Osteoblast (primary cell): ENCODE results near the gene SEMA6B. TPM values are rescaled to one million over a fixed set of nuclear protein-coding genes. Genes with fewer than 3 reads are reported as not detected.

Experiments used
- DNase-seq: peaks from one replicate; pipeline ENCODE4 v3.0.0; 2011; ENCODE audit warnings: low spot score, mixed read lengths; ENCODE audit not compliant: insufficient read length; ENCODE audit errors: missing footprints
- H2AFZ ChIP-seq: 2 replicates; pipeline ENCODE4 v1.6.0; 2011; ENCODE audit warnings: mild to moderate bottlenecking, low read length
- H3K27ac ChIP-seq: 2 replicates; pipeline ENCODE4 v1.5.1; 2011; ENCODE audit warnings: mild to moderate bottlenecking, low read depth, low read length, moderate library complexity
- H3K27me3 ChIP-seq: 2 replicates; pipeline ENCODE4 v1.6.0; 2012; ENCODE audit warnings: mild to moderate bottlenecking, control low read depth, inconsistent platforms, low read length, moderate library complexity; ENCODE audit not compliant: insufficient read depth
- H3K36me3 ChIP-seq: 2 replicates; pipeline ENCODE4 v1.5.1; 2011; ENCODE audit warnings: mild to moderate bottlenecking, low read length, control low read depth, moderate library complexity; ENCODE audit not compliant: insufficient read depth
- H3K4me1 ChIP-seq: 2 replicates; pipeline ENCODE4 v1.5.1; 2011; ENCODE audit warnings: mild to moderate bottlenecking, low read length, control low read depth, moderate library complexity; ENCODE audit not compliant: insufficient read depth
- H3K4me2 ChIP-seq: 2 replicates; pipeline ENCODE4 v1.6.0; 2011; ENCODE audit warnings: mild to moderate bottlenecking, low read length; ENCODE audit not compliant: insufficient read depth
- H3K4me3 ChIP-seq: fragments of 200-600 bp; sonication (generic); 3 replicates; pipeline ENCODE4 v1.5.1; 2012; ENCODE audit warnings: mild to moderate bottlenecking, low read length, inconsistent platforms; ENCODE audit not compliant: insufficient read depth
- H3K79me2 ChIP-seq: 2 replicates; pipeline ENCODE4 v1.6.0; 2012; ENCODE audit warnings: mild to moderate bottlenecking, low read length, control low read depth, inconsistent platforms; ENCODE audit not compliant: insufficient read depth
- H3K9me3 ChIP-seq: 2 replicates; pipeline ENCODE4 v1.5.1; 2011; ENCODE audit warnings: low read depth, low read length, control low read depth
- H4K20me1 ChIP-seq: 2 replicates; pipeline ENCODE4 v1.6.0; 2012; ENCODE audit warnings: mild to moderate bottlenecking, low read length, control low read depth; ENCODE audit not compliant: insufficient read depth
- total RNA-seq: library from RNA; depleted of rRNA; stranded (reverse); fragments of >200 nt; gene quantifications from 2 replicates; pipeline ENCODE4 v1.2.3, GENCODE V29; 2012
- TF ChIP-seq, protein P1 (sequence below): IDR thresholded peaks from 2 replicates; pipeline ENCODE4 v1.5.1; 2011; ENCODE audit warnings: mild to moderate bottlenecking, low read depth, low read length, moderate library complexity; ENCODE audit errors: extremely low read depth

The SEMA6B gene
- total RNA-seq, 1 donor: 0.36 TPM

DNA sequence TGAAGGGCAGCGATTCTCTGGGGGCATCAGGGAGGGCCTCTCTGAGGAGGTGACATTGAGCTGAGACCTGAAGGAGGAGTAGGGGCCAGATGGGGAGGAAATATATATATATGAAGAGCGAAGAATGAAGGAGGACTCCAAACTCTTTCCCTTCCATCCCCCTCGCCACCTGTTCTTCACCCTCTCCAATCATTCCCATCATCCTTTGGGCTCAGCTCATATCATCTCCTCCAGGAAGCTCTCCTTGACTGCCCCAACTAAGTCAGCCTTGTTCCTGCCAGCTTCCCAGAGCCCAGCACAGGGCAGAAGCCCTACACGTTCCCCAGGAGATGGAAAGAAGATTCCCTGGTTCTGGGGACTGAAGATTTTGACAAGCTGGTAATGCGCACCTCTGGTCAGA is 33.0 kb upstream of the SEMA6B start:
- H3K27me3 ChIP-seq: peaks cover 16% of the 10 kb centered on the region
- no peaks in the 10 kb centered on the region for H3K4me1 ChIP-seq
- H3K9me3 ChIP-seq: no peaks in the 10 kb centered on the region
- H3K4me3 ChIP-seq: no peak overlapping the region
- no peaks in the 10 kb centered on the region for H3K36me3 ChIP-seq
- TF ChIP-seq, protein P1, sequence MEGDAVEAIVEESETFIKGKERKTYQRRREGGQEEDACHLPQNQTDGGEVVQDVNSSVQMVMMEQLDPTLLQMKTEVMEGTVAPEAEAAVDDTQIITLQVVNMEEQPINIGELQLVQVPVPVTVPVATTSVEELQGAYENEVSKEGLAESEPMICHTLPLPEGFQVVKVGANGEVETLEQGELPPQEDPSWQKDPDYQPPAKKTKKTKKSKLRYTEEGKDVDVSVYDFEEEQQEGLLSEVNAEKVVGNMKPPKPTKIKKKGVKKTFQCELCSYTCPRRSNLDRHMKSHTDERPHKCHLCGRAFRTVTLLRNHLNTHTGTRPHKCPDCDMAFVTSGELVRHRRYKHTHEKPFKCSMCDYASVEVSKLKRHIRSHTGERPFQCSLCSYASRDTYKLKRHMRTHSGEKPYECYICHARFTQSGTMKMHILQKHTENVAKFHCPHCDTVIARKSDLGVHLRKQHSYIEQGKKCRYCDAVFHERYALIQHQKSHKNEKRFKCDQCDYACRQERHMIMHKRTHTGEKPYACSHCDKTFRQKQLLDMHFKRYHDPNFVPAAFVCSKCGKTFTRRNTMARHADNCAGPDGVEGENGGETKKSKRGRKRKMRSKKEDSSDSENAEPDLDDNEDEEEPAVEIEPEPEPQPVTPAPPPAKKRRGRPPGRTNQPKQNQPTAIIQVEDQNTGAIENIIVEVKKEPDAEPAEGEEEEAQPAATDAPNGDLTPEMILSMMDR: no peak
- no peak overlapping the region for H2AFZ ChIP-seq
- DNase-seq: peak; percentile 37
- no peak overlapping the region for H3K4me2 ChIP-seq
- H4K20me1 ChIP-seq: no peaks in the 10 kb centered on the region
- no peak overlapping the region for H3K27ac ChIP-seq
- no peaks in the 10 kb centered on the region for H3K79me2 ChIP-seq

DNA sequence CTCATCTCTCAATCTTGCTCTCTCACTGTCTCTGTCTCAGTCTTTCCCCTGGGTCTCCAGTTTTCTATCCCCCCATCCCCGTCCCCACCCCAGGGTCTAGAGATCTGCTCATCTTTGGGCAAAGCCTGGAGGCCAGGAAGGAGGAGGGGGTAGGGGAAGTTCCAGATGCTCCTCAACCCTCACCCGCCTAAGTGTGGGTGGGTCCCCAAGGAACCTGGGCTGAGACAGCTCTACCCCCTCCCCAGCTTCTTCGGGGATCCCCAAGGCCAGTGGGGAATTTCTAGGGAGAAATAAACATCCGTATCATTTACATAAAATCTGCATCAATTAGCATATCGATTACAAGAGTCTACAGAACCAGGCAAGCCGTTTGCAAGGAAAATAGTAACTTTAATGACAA is 31.8 kb upstream of the SEMA6B start:
- TF ChIP-seq, protein P1: no peak
- Histone ChIP-seq H3K36me3 (no peaks in the 10 kb centered on the region), H2AFZ (no peak overlapping the region), H3K4me1 (no peaks in the 10 kb centered on the region), H3K79me2 (no peaks in the 10 kb centered on the region), H3K27me3 (peaks cover 7% of the 10 kb centered on the region), H3K27ac (no peak overlapping the region), H3K4me2 (no peak overlapping the region), H4K20me1 (no peaks in the 10 kb centered on the region), H3K4me3 (no peak overlapping the region), H3K9me3 (no peaks in the 10 kb centered on the region)
- peak; percentile 38 for DNase-seq

DNA sequence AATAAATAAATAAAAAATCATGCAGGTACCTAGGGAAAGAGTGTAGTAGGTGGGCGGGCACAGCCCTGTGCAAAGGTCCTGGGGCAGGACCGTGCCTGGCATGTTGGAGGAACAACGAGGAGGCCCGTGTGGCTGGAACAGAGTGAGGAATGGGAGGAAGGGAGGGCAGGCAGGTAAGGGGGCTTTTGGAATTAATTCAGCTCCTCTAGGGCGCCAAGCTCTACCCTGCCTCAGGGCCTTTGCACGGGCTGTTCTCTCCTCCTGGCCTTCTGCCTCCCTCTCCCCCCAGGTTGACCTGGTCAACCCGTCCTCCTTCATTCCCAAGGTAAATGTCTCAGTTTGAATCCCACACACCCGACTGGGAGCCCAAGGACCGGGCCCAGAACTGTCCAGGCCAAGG is 31.1 kb upstream of the SEMA6B start:
- Histone ChIP-seq H3K27me3 (peaks cover 13% of the 10 kb centered on the region), H3K27ac (no peak overlapping the region), H3K36me3 (no peaks in the 10 kb centered on the region), H3K9me3 (no peaks in the 10 kb centered on the region), H2AFZ (no peak overlapping the region), H3K4me2 (no peak overlapping the region), H4K20me1 (no peaks in the 10 kb centered on the region), H3K4me3 (no peak overlapping the region), H3K79me2 (no peaks in the 10 kb centered on the region), H3K4me1 (no peaks in the 10 kb centered on the region)
- peak; percentile 14 for DNase-seq
- TF ChIP-seq, protein P1: no peak

DNA sequence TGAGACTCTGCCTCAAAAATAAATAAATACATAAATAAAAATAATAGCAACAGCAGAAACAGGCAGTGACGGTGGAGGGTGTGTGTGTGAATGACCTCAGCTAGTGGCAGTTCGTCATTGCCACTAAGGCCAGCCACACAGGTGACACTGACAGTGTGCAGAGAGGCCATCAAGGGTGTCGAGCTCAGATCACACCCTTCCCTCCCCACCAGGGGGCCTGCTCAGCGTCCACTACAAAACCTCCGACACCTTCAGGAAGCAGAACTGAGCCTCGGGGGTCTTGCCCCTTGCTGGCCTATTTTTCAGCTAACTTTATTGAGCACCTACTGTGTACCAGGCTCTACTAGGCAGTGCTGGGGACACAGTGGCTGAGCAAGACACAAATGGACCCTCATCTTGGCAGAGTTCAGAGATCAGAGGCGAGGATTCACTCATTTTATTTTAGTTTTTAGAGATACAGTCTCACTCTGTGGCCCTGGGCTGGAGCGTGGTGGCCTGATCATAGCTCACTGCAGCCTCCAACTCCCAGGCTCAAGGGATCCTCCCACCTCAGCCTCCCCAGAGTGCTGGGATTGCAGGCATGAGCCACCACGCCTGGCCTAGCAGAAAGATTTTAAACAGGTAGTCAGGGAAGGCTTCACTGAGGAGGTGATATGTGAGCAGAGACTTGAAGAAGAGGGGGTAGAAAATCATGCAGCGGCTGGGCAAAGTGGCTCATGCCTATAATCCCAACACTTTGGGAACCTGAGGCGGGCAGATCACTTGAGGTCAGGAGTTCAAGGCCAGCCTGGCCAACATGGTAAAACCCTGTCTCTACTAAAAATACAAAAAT is 30.3 kb upstream of the SEMA6B start:
- Histone ChIP-seq H3K9me3 (no peaks in the 10 kb centered on the region), H3K4me2 (no peak overlapping the region), H3K79me2 (no peaks in the 10 kb centered on the region), H3K27me3 (peaks cover 21% of the 10 kb centered on the region), H3K27ac (no peak overlapping the region), H3K4me3 (no peak overlapping the region), H4K20me1 (no peaks in the 10 kb centered on the region), H3K4me1 (no peaks in the 10 kb centered on the region), H2AFZ (no peak overlapping the region), H3K36me3 (no peaks in the 10 kb centered on the region)
- DNase-seq: peak; percentile 31
- TF ChIP-seq, protein P1: peak; percentile 38
